SH-SY5Y (cell line): ENCODE results near the gene CNNM3.

Experiments
- GATA2 ChIP-seq: IDR thresholded peaks from 2 replicates; pipeline ENCODE4 v1.6.1; 2011; ENCODE audit warnings: mild to moderate bottlenecking, low read depth, low read length
- GATA3 ChIP-seq: IDR thresholded peaks from 2 replicates; pipeline ENCODE4 v1.6.1; 2011; ENCODE audit warnings: low read depth, mild to moderate bottlenecking, low read length, moderate library complexity

DNA sequence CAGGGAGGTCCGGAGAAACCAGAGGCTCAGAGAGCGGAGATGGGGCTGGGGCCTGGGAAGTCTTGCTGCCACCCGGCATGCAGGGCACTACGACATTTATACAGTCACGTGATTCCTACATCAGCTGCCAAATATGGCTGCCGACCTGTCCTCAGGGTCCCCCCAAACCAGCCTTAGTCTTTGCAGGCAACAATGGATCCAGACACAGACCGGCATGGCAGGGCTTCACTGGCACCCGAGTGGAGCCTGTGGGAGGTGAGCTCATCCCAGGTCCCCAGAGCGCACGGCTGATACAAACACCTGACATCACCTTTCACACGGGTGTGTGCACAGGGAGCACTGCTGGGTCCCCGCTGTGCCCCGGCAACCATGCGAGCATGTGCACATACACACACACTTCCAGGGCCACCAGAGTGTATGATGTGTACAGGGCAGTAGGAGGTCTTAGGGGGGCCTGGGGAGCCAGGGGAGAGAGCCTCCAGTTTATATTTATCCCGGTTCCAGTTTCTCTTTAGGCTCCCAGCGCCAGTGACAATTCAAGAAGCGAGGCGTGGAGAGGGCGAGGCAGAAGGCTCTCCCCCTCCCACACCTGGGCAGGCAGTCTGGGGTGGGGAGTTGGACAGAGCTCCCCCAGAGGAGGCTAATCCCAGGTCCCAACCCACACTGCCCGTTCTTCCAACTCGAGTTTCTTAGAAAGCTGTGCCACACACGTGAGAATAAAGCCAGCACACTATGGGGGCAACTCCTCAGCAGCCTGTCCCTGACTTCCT, 51.1 kb downstream of the CNNM3 start:
- no peak for TF ChIP-seq GATA2
- no peak for TF ChIP-seq GATA3
